GM19455 (cell line): ENCODE data around the gene DCTN4.
"Not testable (repeated sequence)": the region's sequence is repeated elsewhere in the genome, so short reads cannot be mapped to it uniquely, and the experiment has no call there.

ENCODE experiments used
- ATAC-seq: cut with Tn5 transposase; IDR thresholded peaks from one replicate; pipeline ENCODE4 v1.9.1; 2021; ENCODE audit not compliant: unreplicated experiment

Gene DCTN4

GRCh38 chr5:150758531-150759333 is at the start of gene DCTN4:
DCTN4 (minus strand) TSS chr5:150759017; CDS start chr5:150758993, 24 bp downstream.
- peak; percentile 97 for ATAC-seq

GRCh38 chr5:150804388-150804787 is 45.6 kb upstream of the DCTN4 start:
- ATAC-seq, result no peak

GRCh38 chr5:150801117-150801927 is 42.5 kb upstream of the DCTN4 start:
- no peak for ATAC-seq

- no peak for ATAC-seq
Measured at GRCh38 chr5:150797384-150797783, 38.6 kb upstream of the DCTN4 start.

- no peak for ATAC-seq
Measured at GRCh38 chr5:150794927-150795326, 36.1 kb upstream of the DCTN4 start.

GRCh38 chr5:150793423-150793888 is 34.6 kb upstream of the DCTN4 start:
- ATAC-seq, result not testable (repeated sequence)

- no peak for ATAC-seq
Measured at GRCh38 chr5:150791536-150791935, 32.7 kb upstream of the DCTN4 start.

- ATAC-seq, result peak; percentile 81
Measured at GRCh38 chr5:150789943-150790611, 31.3 kb upstream of the DCTN4 start.

GRCh38 chr5:150789450-150789849 is 30.6 kb upstream of the DCTN4 start:
- no peak for ATAC-seq

- no peak for ATAC-seq
Measured at GRCh38 chr5:150788977-150789376, 30.2 kb upstream of the DCTN4 start.

GRCh38 chr5:150787656-150788055 is 28.8 kb upstream of the DCTN4 start:
- ATAC-seq, result no peak

GRCh38 chr5:150786876-150787275 is 28.1 kb upstream of the DCTN4 start:
- ATAC-seq, result no peak

GRCh38 chr5:150785950-150786349 is 27.1 kb upstream of the DCTN4 start:
- ATAC-seq, result no peak

GRCh38 chr5:150783422-150783928 is 24.7 kb upstream of the DCTN4 start:
- no peak for ATAC-seq

- no peak for ATAC-seq
Measured at GRCh38 chr5:150782850-150783249, 24.0 kb upstream of the DCTN4 start.

- ATAC-seq, result no peak
Measured at GRCh38 chr5:150781706-150782614, 23.1 kb upstream of the DCTN4 start.

- ATAC-seq, result no peak
Measured at GRCh38 chr5:150780816-150781221, 22.0 kb upstream of the DCTN4 start.

- peak; percentile 57 for ATAC-seq
Measured at GRCh38 chr5:150780187-150780692, 21.4 kb upstream of the DCTN4 start.

GRCh38 chr5:150779397-150780186 is 20.8 kb upstream of the DCTN4 start:
- ATAC-seq, result no peak
